Psoas muscle (tissue), 8 donors: Measurements from ENCODE around the gene GCLM. TPM values are rescaled to one million over a fixed set of nuclear protein-coding genes. Genes with fewer than 3 reads are reported as not detected.
"Not testable (repeated sequence)": the region's sequence is repeated elsewhere in the genome, so short reads cannot be mapped to it uniquely, and the experiment has no call there.

ENCODE experiments used
- ATAC-seq, 4 donors: fragments of 200-7000 bp; cut with Tn5 transposase; one replicate each; pipeline ENCODE4 v1.9.1; 2020; ENCODE audit warnings: moderate library complexity in 3 of 4, mild to moderate bottlenecking in 2 of 4
- DNase-seq, 2 donors: peaks; one replicate each; pipeline ENCODE4 v3.0.0-alpha.2; 2020
- H3K27ac ChIP-seq: fragments of 200-600 bp; one replicate; pipeline ENCODE4 v1.8.0; 2022
- H3K27me3 ChIP-seq, 3 donors: fragments of 200-600 bp in 1 of 3; one replicate each; pipeline versions ENCODE4 v1.6.1 to v1.8.0; 2013 to 2022; ENCODE audit warnings: low read length in 2 of 3, mild to moderate bottlenecking in 2 of 3, moderate library complexity in 1 of 3; ENCODE audit not compliant: insufficient read depth in 3 of 3
- H3K36me3 ChIP-seq, 2 donors: fragments of 200-600 bp in 1 of 2; one replicate each; pipeline versions ENCODE4 v1.6.1 to v1.8.0; 2013 to 2022; ENCODE audit warnings: low read depth in 1 of 2, mild to moderate bottlenecking in 1 of 2, moderate library complexity in 1 of 2; ENCODE audit not compliant: insufficient read depth in 1 of 2
- H3K4me1 ChIP-seq: fragments of 200-600 bp; one replicate; pipeline ENCODE4 v1.8.0; 2022
- H3K4me3 ChIP-seq: fragments of 200-600 bp; one replicate; pipeline ENCODE4 v1.8.0; 2022; ENCODE audit warnings: mild to moderate bottlenecking
- H3K9me3 ChIP-seq: fragments of 200-600 bp; one replicate; pipeline ENCODE4 v1.8.0; 2022
- CTCF ChIP-seq: fragments of 200-600 bp; IDR thresholded peaks from one replicate; pipeline ENCODE4 v1.8.0; 2022; ENCODE audit warnings: antibody characterized with exemption
- WGBS, 3 donors: extraction: QIAGEN DNeasy Blood & Tissue Kit; methylation state at CpG; one replicate each; pipeline versions ENCODE4 v1.1.6 to v1.1.7; 2013; 5-methylcytosine and 5-hydroxymethylcytosine counted together
- intact Hi-C, 2 donors: fragments of 100-400 bp; cut with DNase I; formaldehyde crosslinking; loops; one replicate each; pipeline versions ENCODE4 v1.11.0 to v1.14.2; 2022
- long read RNA-seq, 2 donors: library from polyadenylated mRNA; unstranded; transcript quantifications; one replicate each; pipeline ENCODE4 v2.0.0, GENCODE V29; 2021
- polyA plus RNA-seq, 3 donors: library from polyadenylated mRNA; stranded (reverse); fragments of 200-250 nt; gene quantifications; one replicate each; pipeline ENCODE4 v1.2.3, GENCODE V29; 2013
- total RNA-seq, 4 donors: library from RNA; stranded (reverse); fragmentation: NEBNext Ultra II Directional in 2 of 4; extraction: Animal tissue kit (Norgen Biotek cat#: 25700) in 2 of 4; gene quantifications; one replicate each; pipeline versions ENCODE4 v1.2.1 to v1.2.4, GENCODE V29; 2021 to 2023
- donor health status: healthy with polysubstance abuse.
- donor health status: DM: no; HTN: no; CAD: no; lungs with moderate emphysema.
- donor health status: Bipolar disorder and iron deficiency.
- donor health status: healthy.
- donor health status: DM: yes; HTN: yes; CAD: no.
- donor health status: DM: no; HTN: no; CAD: no.
- donor health status: DM: no; HTN: no; CAD: no.
- donor health status: DM: yes; HTN: yes; CAD: no.

The GCLM gene
- total RNA-seq (10 to 100 TPM; 38.9 to 54.7 (median 42.4) TPM), polyA plus RNA-seq (10 to 100 TPM; 22.8 to 63.9 (median 37.7) TPM)
- long read RNA-seq, donor 1, full-length matches to known transcripts = 71 of 78 reads
- long read RNA-seq, donor 1, partial matches to known transcripts = 2 of 78 reads
- long read RNA-seq, donor 1, other reads (novel, unspliced or antisense) = 5 of 78 reads
- long read RNA-seq, donor 2, full-length matches to known transcripts = 157 of 166 reads
- long read RNA-seq, donor 2, partial matches to known transcripts = 1 of 166 reads
- long read RNA-seq, donor 2, other reads (novel, unspliced or antisense) = 8 of 166 reads

- ATAC-seq (peak; percentile 98 to 99 (median 98)), DNase-seq (peak; percentile 96 to 97)
- Histone ChIP-seq H3K27ac (peak within 1 kb of the TSS; percentile 82), H3K9me3 (peaks cover 3% of the 10 kb centered on the region), H3K27me3 (no peaks in the 10 kb centered on the region), H3K4me1 (peaks cover 32% of the 10 kb centered on the region), H3K36me3 (no peaks in the 10 kb centered on the region), H3K4me3 (peak within 1 kb of the TSS; percentile 83)
- 1% methylated on average over 63 to 102 of the region's 102 CpGs for WGBS, 3 donors
- intact Hi-C loops = loop anchor here in 1 of 2 donors (5.0 kb wide), 1 partner anchor 58 kb away; no protein-coding TSS in a partner anchor
- TF ChIP-seq CTCF = peak; percentile 98
Measured at GRCh38 chr1:93909146-93910050, at the start of gene GCLM. Gene GCLM (minus strand): TSS chr1:93909430. CDS start chr1:93909163, 267 bp downstream.

GRCh38 chr1:93958726-93959100, 49.5 kb upstream of the GCLM start:
- ATAC-seq = no peak
- intact Hi-C loops = no loop called here
- no peak for DNase-seq

GRCh38 chr1:93958032-93958725, 48.9 kb upstream of the GCLM start:
- no peaks in the 10 kb centered on the region for H3K4me1 ChIP-seq
- TF ChIP-seq CTCF = no peak
- no peak overlapping the region for H3K27ac ChIP-seq
- intact Hi-C loops = no loop called here
- WGBS, 3 donors = 38 to 56% (median 56%) methylated on average over 1 of the region's 1 CpG
- ATAC-seq (no peak), DNase-seq (no peak)
- H3K9me3 ChIP-seq = peaks cover 12% of the 10 kb centered on the region
- no peak overlapping the region for H3K4me3 ChIP-seq
- H3K27me3 ChIP-seq = no peaks in the 10 kb centered on the region
- no peaks in the 10 kb centered on the region for H3K36me3 ChIP-seq

More at GRCh38 chr1:93958726-93959100, 49.5 kb upstream of the GCLM start:
- Histone ChIP-seq H3K36me3 (no peaks in the 10 kb centered on the region), H3K4me1 (no peaks in the 10 kb centered on the region), H3K4me3 (no peak overlapping the region), H3K27me3 (no peaks in the 10 kb centered on the region), H3K27ac (no peak overlapping the region), H3K9me3 (peaks cover 12% of the 10 kb centered on the region)
- TF ChIP-seq CTCF = no peak
- WGBS, 3 donors = 32 to 50% (median 36%) methylated on average over 1 of the region's 1 CpG

GRCh38 chr1:93955765-93956164, 46.5 kb upstream of the GCLM start:
- 53 to 66% (median 63%) methylated on average over 1 of the region's 1 CpG for WGBS, 3 donors
- intact Hi-C loops = no loop called here
- Histone ChIP-seq H3K4me3 (no peak overlapping the region), H3K4me1 (no peaks in the 10 kb centered on the region), H3K27me3 (no peaks in the 10 kb centered on the region), H3K36me3 (no peaks in the 10 kb centered on the region), H3K27ac (no peak overlapping the region), H3K9me3 (peaks cover 12% of the 10 kb centered on the region)
- no peak for DNase-seq
- TF ChIP-seq CTCF = no peak
- ATAC-seq = no peak

- ATAC-seq, H3K27ac ChIP-seq, H3K36me3 ChIP-seq, H3K4me3 ChIP-seq, intact Hi-C loops, H3K27me3 ChIP-seq, DNase-seq, H3K9me3 ChIP-seq, H3K4me1 ChIP-seq: not testable (repeated sequence)
- 86 to 89% (median 88%) methylated on average over 2 of the region's 2 CpGs for WGBS, 3 donors
Measured at GRCh38 chr1:93947002-93947686, 37.9 kb upstream of the GCLM start.
